Measurements from ENCODE around the gene SYNE2.

DNA sequence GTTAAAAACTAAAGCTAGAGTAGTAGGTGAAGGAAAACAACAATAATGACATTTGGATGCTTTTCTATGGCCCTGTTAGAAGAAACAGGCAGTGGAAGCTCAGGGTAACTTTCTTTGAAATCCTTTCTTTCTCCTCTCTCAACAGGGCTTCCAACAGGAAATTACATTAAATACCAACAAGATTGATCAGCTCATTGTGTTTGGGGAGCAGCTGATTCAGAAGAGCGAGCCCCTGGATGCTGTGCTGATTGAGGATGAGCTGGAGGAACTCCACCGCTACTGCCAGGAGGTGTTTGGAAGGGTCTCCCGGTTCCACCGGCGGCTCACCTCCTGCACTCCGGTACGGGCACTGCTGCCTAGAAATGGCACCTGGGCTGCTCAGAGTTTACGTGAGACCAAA is 359.9 kb downstream of the SYNE2 start:
- TF ChIP-seq CREB1 (IDR thresholded peaks at IDR 0.05; ENCODE audit: low read depth) (no peak), TCF12 (IDR thresholded peaks at IDR 0.05; ENCODE audit: low read depth) (no peak), YY1 (IDR thresholded peaks at IDR 0.05; ENCODE audit: low read depth) (no peak), TAF1 (IDR thresholded peaks at IDR 0.05; ENCODE audit: low read depth) (no peak), NFIC (IDR thresholded peaks at IDR 0.05) (no peak), RAD21 (IDR thresholded peaks at IDR 0.05; ENCODE audit: low read depth) (no peak), ZBTB7A (IDR thresholded peaks at IDR 0.05; ENCODE audit: low read depth) (no peak), TEAD4 (IDR thresholded peaks at IDR 0.05) (no peak), CEBPB (IDR thresholded peaks at IDR 0.05) (no peak), EP300 (IDR thresholded peaks at IDR 0.05; ENCODE audit: borderline replicate concordance) (no peak)
- TF ChIP-seq, protein P1, sequence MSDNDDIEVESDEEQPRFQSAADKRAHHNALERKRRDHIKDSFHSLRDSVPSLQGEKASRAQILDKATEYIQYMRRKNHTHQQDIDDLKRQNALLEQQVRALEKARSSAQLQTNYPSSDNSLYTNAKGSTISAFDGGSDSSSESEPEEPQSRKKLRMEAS (IDR thresholded peaks at IDR 0.05), result no peak
- TF ChIP-seq, protein P2, sequence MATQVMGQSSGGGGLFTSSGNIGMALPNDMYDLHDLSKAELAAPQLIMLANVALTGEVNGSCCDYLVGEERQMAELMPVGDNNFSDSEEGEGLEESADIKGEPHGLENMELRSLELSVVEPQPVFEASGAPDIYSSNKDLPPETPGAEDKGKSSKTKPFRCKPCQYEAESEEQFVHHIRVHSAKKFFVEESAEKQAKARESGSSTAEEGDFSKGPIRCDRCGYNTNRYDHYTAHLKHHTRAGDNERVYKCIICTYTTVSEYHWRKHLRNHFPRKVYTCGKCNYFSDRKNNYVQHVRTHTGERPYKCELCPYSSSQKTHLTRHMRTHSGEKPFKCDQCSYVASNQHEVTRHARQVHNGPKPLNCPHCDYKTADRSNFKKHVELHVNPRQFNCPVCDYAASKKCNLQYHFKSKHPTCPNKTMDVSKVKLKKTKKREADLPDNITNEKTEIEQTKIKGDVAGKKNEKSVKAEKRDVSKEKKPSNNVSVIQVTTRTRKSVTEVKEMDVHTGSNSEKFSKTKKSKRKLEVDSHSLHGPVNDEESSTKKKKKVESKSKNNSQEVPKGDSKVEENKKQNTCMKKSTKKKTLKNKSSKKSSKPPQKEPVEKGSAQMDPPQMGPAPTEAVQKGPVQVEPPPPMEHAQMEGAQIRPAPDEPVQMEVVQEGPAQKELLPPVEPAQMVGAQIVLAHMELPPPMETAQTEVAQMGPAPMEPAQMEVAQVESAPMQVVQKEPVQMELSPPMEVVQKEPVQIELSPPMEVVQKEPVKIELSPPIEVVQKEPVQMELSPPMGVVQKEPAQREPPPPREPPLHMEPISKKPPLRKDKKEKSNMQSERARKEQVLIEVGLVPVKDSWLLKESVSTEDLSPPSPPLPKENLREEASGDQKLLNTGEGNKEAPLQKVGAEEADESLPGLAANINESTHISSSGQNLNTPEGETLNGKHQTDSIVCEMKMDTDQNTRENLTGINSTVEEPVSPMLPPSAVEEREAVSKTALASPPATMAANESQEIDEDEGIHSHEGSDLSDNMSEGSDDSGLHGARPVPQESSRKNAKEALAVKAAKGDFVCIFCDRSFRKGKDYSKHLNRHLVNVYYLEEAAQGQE (IDR thresholded peaks at IDR 0.05; ENCODE audit: low read depth), result no peak
- TF ChIP-seq, protein P3, sequence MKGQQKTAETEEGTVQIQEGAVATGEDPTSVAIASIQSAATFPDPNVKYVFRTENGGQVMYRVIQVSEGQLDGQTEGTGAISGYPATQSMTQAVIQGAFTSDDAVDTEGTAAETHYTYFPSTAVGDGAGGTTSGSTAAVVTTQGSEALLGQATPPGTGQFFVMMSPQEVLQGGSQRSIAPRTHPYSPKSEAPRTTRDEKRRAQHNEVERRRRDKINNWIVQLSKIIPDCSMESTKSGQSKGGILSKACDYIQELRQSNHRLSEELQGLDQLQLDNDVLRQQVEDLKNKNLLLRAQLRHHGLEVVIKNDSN (IDR thresholded peaks at IDR 0.05), result no peak

All from Ishikawa (cell line).